H9 (cell line): ENCODE measurements around the gene NLRC3. TPM values are rescaled to one million over a fixed set of nuclear protein-coding genes. Genes with fewer than 3 reads are reported as not detected.

Source experiments
- DNase-seq: peaks from one replicate; pipeline ENCODE4 v3.0.0-alpha.2; 2017
- H2AFZ ChIP-seq: one replicate; pipeline ENCODE4 v1.6.1; 2013; ENCODE audit warnings: mild to moderate bottlenecking, low read length, control low read depth, moderate library complexity
- H2AK5ac ChIP-seq: 2 replicates; pipeline ENCODE4 v1.6.1; 2013; ENCODE audit warnings: low read length, control low read depth, mixed read lengths; ENCODE audit not compliant: insufficient read length
- H2BK120ac ChIP-seq: one replicate; pipeline ENCODE4 v1.6.1; 2013; ENCODE audit warnings: low read depth, mild to moderate bottlenecking, low read length, control low read depth, inconsistent platforms; ENCODE audit not compliant: poor library complexity, severe bottlenecking
- H2BK12ac ChIP-seq: 2 replicates; pipeline ENCODE4 v1.6.1; 2013; ENCODE audit warnings: low read length, control low read depth, mixed read lengths, low read depth; ENCODE audit not compliant: insufficient read length
- H2BK15ac ChIP-seq: 2 replicates; pipeline ENCODE4 v1.6.1; 2013; ENCODE audit warnings: low read depth, low read length, control low read depth
- H2BK20ac ChIP-seq: one replicate; pipeline ENCODE4 v1.6.1; 2013; ENCODE audit warnings: low read depth, mild to moderate bottlenecking, low read length, control low read depth, inconsistent platforms; ENCODE audit not compliant: poor library complexity, severe bottlenecking
- H2BK5ac ChIP-seq: 2 replicates; pipeline ENCODE4 v1.6.1; 2013; ENCODE audit warnings: low read length, control low read depth, mixed read lengths; ENCODE audit not compliant: insufficient read length
- H3K14ac ChIP-seq: 2 replicates; pipeline ENCODE4 v1.6.1; 2013; ENCODE audit warnings: low read length, control low read depth; ENCODE audit not compliant: insufficient read depth
- H3K18ac ChIP-seq: 2 replicates; pipeline ENCODE4 v1.6.1; 2013; ENCODE audit warnings: low read depth, mild to moderate bottlenecking, mixed read lengths, low read length, control low read depth; ENCODE audit not compliant: insufficient read length
- H3K23ac ChIP-seq: 2 replicates; pipeline ENCODE4 v1.6.1; 2013; ENCODE audit warnings: low read length, control low read depth, mixed read lengths, low read depth; ENCODE audit not compliant: insufficient read length
- H3K23me2 ChIP-seq: 2 replicates; pipeline ENCODE4 v1.6.1; 2013; ENCODE audit warnings: low read depth, mild to moderate bottlenecking, mixed read lengths, low read length, control low read depth; ENCODE audit not compliant: insufficient read length, poor library complexity, severe bottlenecking
- H3K27ac ChIP-seq: 2 replicates; pipeline ENCODE4 v1.5.1; 2013; ENCODE audit warnings: low read length, control low read depth, mixed read lengths, low read depth; ENCODE audit not compliant: insufficient read length
- H3K27me3 ChIP-seq: 2 replicates; pipeline ENCODE4 v1.6.1; 2013; ENCODE audit warnings: low read length, control low read depth, inconsistent platforms; ENCODE audit not compliant: insufficient read depth
- H3K4ac ChIP-seq: 2 replicates; pipeline ENCODE4 v1.6.1; 2013; ENCODE audit warnings: low read depth, mild to moderate bottlenecking, control low read depth, inconsistent platforms, low read length, moderate library complexity
- H3K4me1 ChIP-seq: 2 replicates; pipeline ENCODE4 v1.6.1; 2013; ENCODE audit warnings: low read length, control low read depth, inconsistent platforms; ENCODE audit not compliant: insufficient read depth
- H3K4me2 ChIP-seq: 2 replicates; pipeline ENCODE4 v1.6.1; 2013; ENCODE audit warnings: low read length, control low read depth, mixed read lengths; ENCODE audit not compliant: insufficient read length, insufficient read depth
- H3K56ac ChIP-seq: 2 replicates; pipeline ENCODE4 v1.6.1; 2013; ENCODE audit warnings: low read depth, mild to moderate bottlenecking, mixed read lengths, low read length, control low read depth; ENCODE audit not compliant: insufficient read length
- H3K79me1 ChIP-seq: 2 replicates; pipeline ENCODE4 v1.6.1; 2013; ENCODE audit warnings: low read depth, mild to moderate bottlenecking, moderate library complexity, low read length, control low read depth, inconsistent platforms; ENCODE audit not compliant: insufficient read depth, poor library complexity, severe bottlenecking
- H3K79me2 ChIP-seq: 2 replicates; pipeline ENCODE4 v1.6.1; 2013; ENCODE audit warnings: low read length, control low read depth, inconsistent platforms; ENCODE audit not compliant: insufficient read depth
- H3K9ac ChIP-seq: 2 replicates; pipeline ENCODE4 v1.6.1; 2013; ENCODE audit warnings: low read length, control low read depth, mixed read lengths; ENCODE audit not compliant: insufficient read length; ENCODE audit errors: extremely low read depth
- H3K9me3 ChIP-seq: one replicate; pipeline ENCODE4 v1.6.1; 2013; ENCODE audit warnings: low read depth, low read length, inconsistent platforms; ENCODE audit not compliant: control insufficient read depth
- H3T11ph ChIP-seq: one replicate; pipeline ENCODE4 v1.6.1; 2013; ENCODE audit warnings: mild to moderate bottlenecking, low read length, control low read depth, inconsistent platforms
- H4K20me1 ChIP-seq: one replicate; pipeline ENCODE4 v1.6.1; 2013; ENCODE audit not compliant: control insufficient read depth, insufficient read length, insufficient read depth
- H4K5ac ChIP-seq: 2 replicates; pipeline ENCODE4 v1.6.1; 2013; ENCODE audit warnings: low read depth, mild to moderate bottlenecking, mixed read lengths, low read length, control low read depth; ENCODE audit not compliant: insufficient read length
- H4K8ac ChIP-seq: replicated peaks from 2 replicates; pipeline ENCODE4 v1.6.1; 2013; ENCODE audit warnings: low read length, control low read depth, mixed read lengths, low read depth; ENCODE audit not compliant: insufficient read length
- H4K91ac ChIP-seq: 2 replicates; pipeline ENCODE4 v1.6.1; 2013; ENCODE audit warnings: low read depth, mild to moderate bottlenecking, moderate library complexity, mixed read lengths, low read length, control low read depth; ENCODE audit not compliant: insufficient read length
- H3K27ac Mint-ChIP-seq, 3 experiments: 2 replicates in 2 of 3; 3 replicates in 1 of 3; pipeline ENCODE4 v1.8.0; 2020 to 2021; ENCODE audit warnings: mixed read lengths in 3 of 3, mild to moderate bottlenecking in 1 of 3, moderate library complexity in 1 of 3
- H3K27me3 Mint-ChIP-seq: 2 replicates; pipeline ENCODE4 v1.8.0; 2021; ENCODE audit warnings: low read depth, mild to moderate bottlenecking, moderate library complexity, mixed read lengths
- H3K36me3 Mint-ChIP-seq, 3 experiments: 2 replicates in 2 of 3; 3 replicates in 1 of 3; pipeline ENCODE4 v1.8.0; 2020 to 2021; ENCODE audit warnings: low read depth in 3 of 3, mixed read lengths in 3 of 3; ENCODE audit not compliant: insufficient read depth in 1 of 3
- H3K4me1 Mint-ChIP-seq, 2 experiments: 2 replicates each; pipeline ENCODE4 v1.8.0; 2020; ENCODE audit warnings: mixed read lengths in 2 of 2
- H3K4me3 Mint-ChIP-seq, 2 experiments: 2 replicates in 1 of 2; 3 replicates in 1 of 2; pipeline ENCODE4 v1.8.0; 2020 to 2021; ENCODE audit warnings: mild to moderate bottlenecking in 2 of 2, mixed read lengths in 2 of 2, moderate library complexity in 1 of 2
- H3K9me3 Mint-ChIP-seq, 2 experiments: 2 replicates in 1 of 2; 3 replicates in 1 of 2; pipeline ENCODE4 v1.8.0; 2020; ENCODE audit warnings: mild to moderate bottlenecking in 2 of 2, mixed read lengths in 2 of 2, moderate library complexity in 1 of 2
- CTCF ChIP-seq: fragments of 200-600 bp; sonication (generic); conservative IDR thresholded peaks from 3 replicates; pipeline ENCODE4 v1.8.0; 2021; ENCODE audit warnings: antibody characterized with exemption, mild to moderate bottlenecking
- WGBS: extraction: QIAGEN DNeasy Blood & Tissue Kit; methylation state at CpG from one replicate; pipeline ENCODE4 v1.1.7; 2013; ENCODE audit warnings: missing lambda C conversion rate, low lambda C conversion rate, mixed read lengths; ENCODE audit not compliant: insufficient read length; ENCODE audit errors: extremely low coverage; 5-methylcytosine and 5-hydroxymethylcytosine counted together
- total RNA-seq: library from RNA; stranded (reverse); gene quantifications from 2 replicates; pipeline ENCODE4 v1.2.1, GENCODE V29; 2021

NLRC3 gene
- total RNA-seq, 1 experiment from 2014 or later, result 0.44 TPM

- no peak overlapping the region for H3K4ac ChIP-seq
- no peaks in the 10 kb centered on the region for H3K27me3 ChIP-seq
- H4K8ac ChIP-seq, result no peak overlapping the region
- peaks cover 8 to 24% of the 10 kb centered on the region in 2 experiments for H3K4me1 Mint-ChIP-seq
- H2AK5ac ChIP-seq, result no peak overlapping the region
- H3K4me1 ChIP-seq, result no peaks in the 10 kb centered on the region
- no peak overlapping the region for H2AFZ ChIP-seq
- no peak overlapping the region for H2BK120ac ChIP-seq
- H3K23ac ChIP-seq, result no peak overlapping the region
- no peak overlapping the region for H2BK15ac ChIP-seq
- peaks cover 2 to 4% (median 2%) of the 10 kb centered on the region in 3 experiments; a peak in 4 of 7 replicates for H3K36me3 Mint-ChIP-seq
- H4K20me1 ChIP-seq, result no peaks in the 10 kb centered on the region
- no peak overlapping the region for H3T11ph ChIP-seq
- no peak overlapping the region for H2BK20ac ChIP-seq
- H3K27me3 Mint-ChIP-seq, result no peaks in the 10 kb centered on the region; the same call in 1 of the 2 replicates
- no peak overlapping the region for H2BK5ac ChIP-seq
- no CpG with 5 or more reads among the region's 13 CpGs for WGBS
- H3K4me2 ChIP-seq, result no peak overlapping the region
- H3K4me3 Mint-ChIP-seq, result no peak overlapping the region
- no peak overlapping the region for H4K91ac ChIP-seq
- no peak for DNase-seq
- no peak overlapping the region for H3K27ac ChIP-seq
- H2BK12ac ChIP-seq, result no peak overlapping the region
- H3K18ac ChIP-seq, result no peak overlapping the region
- H3K27ac Mint-ChIP-seq, result no peak overlapping the region; a peak in 1 of 7 replicates
- H4K5ac ChIP-seq, result no peak overlapping the region
- no peak overlapping the region for H3K56ac ChIP-seq
- no peaks in the 10 kb centered on the region for H3K79me1 ChIP-seq
- H3K79me2 ChIP-seq, result no peaks in the 10 kb centered on the region
- H3K9me3 Mint-ChIP-seq, result peaks cover 6 to 9% of the 10 kb centered on the region in 2 experiments
- no peak for TF ChIP-seq CTCF
- no peak overlapping the region for H3K14ac ChIP-seq
- H3K9ac ChIP-seq, result no peak overlapping the region
- no peaks in the 10 kb centered on the region for H3K23me2 ChIP-seq
- H3K9me3 ChIP-seq, result no peaks in the 10 kb centered on the region
Measured at GRCh38 chr16:3575491-3575890, 1.7 kb downstream of the NLRC3 start.
